Activated naive CD4-positive, alpha-beta T cell treated with Interleukin-2 at 50 U/mL for 16 hours (primary cell): Measurements from ENCODE around the gene VPS8.

Experiments used
- DNase-seq: peaks from one replicate; pipeline ENCODE4 v3.0.0-alpha.2; 2020

Gene VPS8

GRCh38 chr3:184815046-184815930 lies 3.3 kb downstream of the VPS8 start:
- DNase-seq, result peak; percentile 5

DNA sequence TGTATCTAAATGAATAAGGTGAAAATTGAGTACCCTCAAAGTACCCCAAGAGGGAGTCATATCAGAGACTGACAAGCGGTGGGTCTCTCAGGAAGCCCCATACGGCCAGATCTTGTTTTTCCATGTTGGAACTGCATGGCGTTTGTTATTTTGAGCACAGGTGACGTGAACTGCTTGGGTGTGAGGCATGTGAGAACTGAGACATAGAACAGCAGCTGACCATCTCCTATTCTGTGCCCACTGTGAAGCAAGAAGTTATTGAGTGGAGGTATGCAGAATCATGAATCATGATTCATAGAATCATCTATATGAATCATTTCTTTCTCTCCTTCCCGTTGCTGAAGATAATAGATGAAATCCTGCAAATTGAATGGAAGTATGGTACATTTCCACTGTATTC lies 4.6 kb downstream of the VPS8 start:
- DNase-seq, result no peak

- DNase-seq, result no peak
These were observed 8.6 kb downstream of the VPS8 start for GRCh38 chr3:184820525-184820924.

- DNase-seq, result no peak
These were observed 9.1 kb downstream of the VPS8 start for GRCh38 chr3:184821034-184821433.

DNA sequence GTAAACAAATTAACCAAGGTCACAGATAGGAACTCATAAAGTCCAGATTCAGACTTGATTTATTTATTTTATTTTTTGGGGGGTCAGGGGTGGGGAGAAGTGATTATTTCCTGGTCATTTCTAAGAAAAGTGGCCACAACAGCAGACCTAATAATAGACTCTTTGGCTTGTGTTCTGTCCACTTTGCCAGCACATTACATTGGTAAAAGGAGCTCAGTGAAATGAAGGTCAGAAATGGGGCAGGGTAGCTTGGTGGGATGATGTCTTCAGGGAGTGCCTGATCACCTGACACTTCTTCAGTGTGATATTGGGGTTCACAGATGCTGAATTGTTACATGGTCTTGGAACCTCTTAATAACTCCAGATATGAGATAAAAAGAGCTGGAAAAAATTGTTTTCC lies 10.1 kb downstream of the VPS8 start:
- no peak for DNase-seq

- DNase-seq, result no peak
These were observed 10.7 kb downstream of the VPS8 start for GRCh38 chr3:184822654-184823053.

DNA sequence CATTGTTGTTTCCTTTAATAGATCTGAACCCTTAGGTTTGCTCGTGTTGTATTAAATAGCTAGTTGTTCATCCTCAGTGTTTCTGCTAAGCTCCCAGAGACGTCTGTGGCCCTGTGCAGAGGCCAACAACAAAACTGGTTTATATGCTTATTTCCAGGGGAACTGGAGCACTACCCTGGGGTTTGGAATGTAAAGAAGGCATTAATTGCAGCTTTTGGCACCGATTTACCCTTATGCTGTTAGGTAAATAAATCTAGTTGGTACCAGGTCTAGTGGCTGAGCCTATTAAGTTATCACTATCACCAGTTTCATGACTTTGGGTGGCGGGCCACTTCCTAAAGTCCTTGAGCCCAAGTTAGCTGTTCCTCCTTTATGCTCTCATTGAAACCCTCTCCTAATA lies 12.0 kb downstream of the VPS8 start:
- no peak for DNase-seq

GRCh38 chr3:184825121-184825820 lies 13.3 kb downstream of the VPS8 start:
- DNase-seq, result no peak

GRCh38 chr3:184827572-184827971 lies 15.6 kb downstream of the VPS8 start:
- no peak for DNase-seq

DNA sequence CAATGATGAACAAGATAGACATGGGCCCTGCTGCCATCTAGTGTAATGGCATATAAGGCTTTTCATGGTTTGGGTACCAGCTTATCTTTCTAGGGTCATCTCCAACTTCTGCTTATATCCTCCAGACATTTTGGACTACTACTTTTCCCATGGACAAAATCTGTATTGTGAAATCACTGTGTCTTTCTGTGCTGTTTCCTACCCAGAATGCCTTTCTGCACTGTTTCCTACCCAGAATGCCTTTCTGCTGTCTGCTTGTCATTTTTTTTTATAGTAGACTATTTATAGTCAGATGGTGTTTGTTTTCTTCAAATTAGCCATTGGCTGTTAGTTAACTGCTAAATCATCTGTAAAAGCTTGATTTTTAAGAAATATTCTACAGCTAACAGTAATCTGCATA lies 20.1 kb downstream of the VPS8 start:
- DNase-seq, result no peak

- DNase-seq, result no peak
These were observed 20.9 kb downstream of the VPS8 start for GRCh38 chr3:184832903-184833302.

GRCh38 chr3:184836090-184836822 lies 24.3 kb downstream of the VPS8 start:
- DNase-seq, result no peak

- no peak for DNase-seq
These were observed 30.5 kb downstream of the VPS8 start for GRCh38 chr3:184842433-184842832.

DNA sequence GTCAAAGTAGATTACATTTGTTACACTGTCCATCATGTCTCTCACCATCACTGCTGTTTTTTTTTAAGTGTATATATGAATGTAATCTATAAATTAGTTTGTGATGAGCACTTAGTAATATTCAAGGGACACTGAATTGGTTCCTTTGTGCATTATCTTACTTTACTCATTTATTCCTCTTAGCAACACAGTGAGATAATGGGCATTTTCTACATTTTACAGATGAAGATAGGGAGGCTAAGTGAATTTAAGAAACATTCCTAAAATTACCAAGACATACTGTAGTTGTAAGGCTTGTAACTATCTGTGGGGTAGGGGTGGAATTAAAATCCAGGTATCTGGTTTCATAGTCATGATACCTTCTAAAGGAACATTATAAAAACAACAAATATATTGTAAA lies 33.9 kb downstream of the VPS8 start:
- no peak for DNase-seq

DNA sequence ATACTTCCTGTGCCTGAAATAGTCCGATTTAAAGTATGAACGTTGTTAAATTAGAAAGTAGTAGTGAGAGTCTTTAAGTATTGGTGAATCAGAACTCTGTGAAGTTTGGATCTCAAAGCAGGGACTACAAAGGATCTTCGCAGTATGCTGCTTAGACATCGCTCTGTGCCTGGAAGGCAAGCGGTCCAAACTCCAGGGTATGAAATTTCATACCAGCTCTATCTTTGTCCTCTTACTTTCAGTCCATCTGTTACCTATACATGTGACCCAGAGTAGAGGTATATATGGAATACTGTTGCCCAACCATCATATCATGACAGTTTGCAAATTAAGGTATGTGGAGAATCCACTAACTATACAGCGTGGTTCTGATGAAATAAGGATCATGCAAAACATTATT lies 34.5 kb downstream of the VPS8 start:
- no peak for DNase-seq

GRCh38 chr3:184848934-184849333 lies 37.0 kb downstream of the VPS8 start:
- no peak for DNase-seq

- DNase-seq, result no peak
These were observed 38.2 kb downstream of the VPS8 start for GRCh38 chr3:184850201-184850600.

- DNase-seq, result no peak
These were observed 45.1 kb downstream of the VPS8 start for GRCh38 chr3:184857099-184857498.

GRCh38 chr3:184864000-184864399 lies 52.0 kb downstream of the VPS8 start:
- DNase-seq, result no peak

DNA sequence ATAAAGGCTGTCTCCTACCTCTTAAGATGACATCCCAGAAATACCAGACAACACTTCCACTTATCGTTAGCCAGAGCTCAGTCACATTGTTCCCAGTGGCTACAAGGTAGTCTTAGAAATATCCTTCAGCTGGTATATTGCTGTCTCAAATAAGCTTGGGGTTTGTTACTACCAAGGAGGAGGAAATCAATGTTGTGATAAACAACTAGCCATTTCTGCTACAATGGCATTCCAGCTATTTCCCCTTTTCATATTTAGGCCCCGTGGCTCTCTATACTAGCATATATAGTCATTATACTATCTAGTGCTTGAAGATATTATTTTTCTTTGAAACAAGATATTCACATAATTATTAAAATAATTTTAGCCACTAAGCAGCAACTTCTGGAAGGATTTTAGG lies 56.5 kb downstream of the VPS8 start:
- DNase-seq, result no peak

DNA sequence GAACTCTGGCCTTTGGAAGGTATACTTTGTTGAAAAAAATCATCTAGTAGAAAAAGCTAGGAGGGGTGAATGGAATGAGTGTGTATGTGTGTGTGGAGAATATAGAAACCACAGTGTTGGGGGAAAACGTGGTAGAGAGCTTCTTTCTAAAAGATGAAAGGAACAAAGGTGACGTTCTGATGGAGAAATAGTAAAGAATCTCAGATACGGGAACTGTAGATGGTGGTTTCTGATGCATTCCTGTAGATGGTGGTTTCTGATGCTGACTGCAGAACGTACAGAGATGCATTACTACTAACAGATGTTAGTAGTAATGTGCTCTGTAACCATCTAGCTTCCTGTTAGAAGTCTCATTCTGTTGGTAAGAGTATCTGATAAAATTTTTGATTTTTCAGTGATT lies 60.2 kb downstream of the VPS8 start:
- no peak for DNase-seq

GRCh38 chr3:184873141-184873540 lies 61.2 kb downstream of the VPS8 start:
- no peak for DNase-seq
